Neutrophil (primary cell): ENCODE measurements around the gene NCAM2.

Experiments used
- H3K27ac ChIP-seq: fragments of 200-600 bp; sonication (generic); 2 replicates; pipeline ENCODE4 v1.5.1; 2016; ENCODE audit warnings: mild to moderate bottlenecking, moderate library complexity
- H3K27me3 ChIP-seq: fragments of 200-600 bp; sonication (generic); 2 replicates; pipeline ENCODE4 v1.6.0; 2016; ENCODE audit warnings: mild to moderate bottlenecking
- H3K36me3 ChIP-seq: fragments of 200-600 bp; sonication (generic); 2 replicates; pipeline ENCODE4 v1.5.1; 2017
- H3K4me1 ChIP-seq, 2 experiments: fragments of 200-600 bp in 1 of 2; sonication (generic) in 1 of 2; 1 replicate in 1 of 2; 2 replicates in 1 of 2; pipeline versions ENCODE4 v1.5.1 to v1.6.1; 2013 to 2016; ENCODE audit warnings: low read depth in 1 of 2, low read length in 1 of 2, mild to moderate bottlenecking in 1 of 2, moderate library complexity in 1 of 2; ENCODE audit not compliant: control insufficient read depth in 1 of 2, insufficient read depth in 1 of 2
- H3K4me3 ChIP-seq, 2 experiments: fragments of 200-600 bp in 1 of 2; sonication (generic) in 1 of 2; 1 replicate in 1 of 2; 2 replicates in 1 of 2; pipeline ENCODE4 v1.5.1; 2013 to 2016; ENCODE audit warnings: low read depth in 1 of 2, low read length in 1 of 2, mild to moderate bottlenecking in 1 of 2, moderate library complexity in 1 of 2
- H3K9me3 ChIP-seq: fragments of 200-600 bp; sonication (generic); 2 replicates; pipeline ENCODE4 v1.5.1; 2016
- TF ChIP-seq, protein P1 (sequence below): fragments of 200-600 bp; sonication (generic); IDR thresholded peaks from 2 replicates; pipeline ENCODE4 v1.5.1; 2016; ENCODE audit warnings: antibody characterized with exemption

NCAM2 gene

DNA sequence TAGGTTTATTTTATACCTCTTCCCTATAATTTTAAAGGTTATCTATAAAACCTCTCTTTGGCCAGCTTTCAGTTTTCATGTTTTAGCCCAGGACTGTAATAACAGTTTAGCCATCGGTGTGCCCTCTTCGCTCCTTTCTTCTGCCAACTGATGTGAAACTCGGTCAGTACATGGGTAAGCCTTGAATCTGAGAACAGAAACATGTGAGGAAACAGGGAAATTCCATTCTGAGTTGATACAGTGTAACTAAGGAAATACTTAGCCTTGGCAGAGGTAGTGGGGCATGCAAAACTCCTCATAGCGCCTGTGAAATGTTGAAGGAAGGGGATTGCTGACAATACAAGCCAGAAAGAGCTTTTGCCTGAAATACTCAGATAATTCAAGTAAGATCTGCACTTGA, 465.2 kb downstream of the NCAM2 start:
- Histone ChIP-seq H3K4me1 (no peaks in the 10 kb centered on the region), H3K9me3 (no peaks in the 10 kb centered on the region), H3K27me3 (no peaks in the 10 kb centered on the region), H3K27ac (no peak overlapping the region), H3K4me3 (no peak overlapping the region), H3K36me3 (no peaks in the 10 kb centered on the region)
- TF ChIP-seq, protein P1, sequence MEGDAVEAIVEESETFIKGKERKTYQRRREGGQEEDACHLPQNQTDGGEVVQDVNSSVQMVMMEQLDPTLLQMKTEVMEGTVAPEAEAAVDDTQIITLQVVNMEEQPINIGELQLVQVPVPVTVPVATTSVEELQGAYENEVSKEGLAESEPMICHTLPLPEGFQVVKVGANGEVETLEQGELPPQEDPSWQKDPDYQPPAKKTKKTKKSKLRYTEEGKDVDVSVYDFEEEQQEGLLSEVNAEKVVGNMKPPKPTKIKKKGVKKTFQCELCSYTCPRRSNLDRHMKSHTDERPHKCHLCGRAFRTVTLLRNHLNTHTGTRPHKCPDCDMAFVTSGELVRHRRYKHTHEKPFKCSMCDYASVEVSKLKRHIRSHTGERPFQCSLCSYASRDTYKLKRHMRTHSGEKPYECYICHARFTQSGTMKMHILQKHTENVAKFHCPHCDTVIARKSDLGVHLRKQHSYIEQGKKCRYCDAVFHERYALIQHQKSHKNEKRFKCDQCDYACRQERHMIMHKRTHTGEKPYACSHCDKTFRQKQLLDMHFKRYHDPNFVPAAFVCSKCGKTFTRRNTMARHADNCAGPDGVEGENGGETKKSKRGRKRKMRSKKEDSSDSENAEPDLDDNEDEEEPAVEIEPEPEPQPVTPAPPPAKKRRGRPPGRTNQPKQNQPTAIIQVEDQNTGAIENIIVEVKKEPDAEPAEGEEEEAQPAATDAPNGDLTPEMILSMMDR = no peak

DNA sequence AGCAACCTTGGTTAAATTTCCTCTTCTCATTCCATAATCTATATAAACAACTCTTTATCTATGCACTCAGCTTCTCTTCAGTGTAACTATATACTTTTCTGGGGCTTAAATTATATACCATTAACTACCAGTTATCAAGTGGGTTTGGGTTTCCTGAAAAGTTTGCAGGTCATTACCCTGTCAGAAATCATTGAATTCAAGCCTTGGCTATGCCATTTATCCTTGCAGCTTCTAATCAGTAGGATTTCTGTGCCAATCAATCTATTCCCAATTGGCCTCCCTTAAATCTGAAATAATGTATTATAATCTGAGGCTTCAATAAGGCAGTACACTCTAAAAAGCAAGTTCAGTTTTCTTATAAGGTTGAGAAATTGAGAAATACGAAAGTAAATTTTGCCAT, 466.5 kb downstream of the NCAM2 start:
- no peaks in the 10 kb centered on the region for H3K9me3 ChIP-seq
- no peak overlapping the region for H3K4me3 ChIP-seq
- no peaks in the 10 kb centered on the region for H3K36me3 ChIP-seq
- no peak overlapping the region for H3K27ac ChIP-seq
- H3K27me3 ChIP-seq = no peaks in the 10 kb centered on the region
- TF ChIP-seq, protein P1 = no peak
- no peaks in the 10 kb centered on the region for H3K4me1 ChIP-seq

DNA sequence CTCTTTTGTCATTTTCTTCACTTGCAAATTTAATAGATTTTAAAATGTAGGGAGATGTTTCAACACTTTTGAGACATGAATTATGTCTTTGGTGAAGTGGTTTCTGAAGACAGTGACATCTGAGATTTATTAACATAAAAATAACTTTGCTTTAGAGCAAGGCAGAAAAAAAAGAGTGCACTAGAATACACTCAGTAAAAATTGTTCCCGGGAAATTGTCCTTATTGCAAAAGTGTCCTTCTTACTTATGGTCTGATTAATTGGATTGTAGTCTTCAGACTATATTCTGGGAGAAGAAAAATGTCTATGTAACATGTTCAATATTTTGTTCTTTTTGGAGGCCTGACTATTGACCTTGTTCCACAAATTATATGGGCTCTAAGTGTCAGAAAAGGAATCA, 468.5 kb downstream of the NCAM2 start:
- TF ChIP-seq, protein P1 = no peak
- Histone ChIP-seq H3K27ac (no peak overlapping the region), H3K4me1 (no peaks in the 10 kb centered on the region), H3K9me3 (no peaks in the 10 kb centered on the region), H3K36me3 (no peaks in the 10 kb centered on the region), H3K4me3 (no peak overlapping the region), H3K27me3 (no peaks in the 10 kb centered on the region)

DNA sequence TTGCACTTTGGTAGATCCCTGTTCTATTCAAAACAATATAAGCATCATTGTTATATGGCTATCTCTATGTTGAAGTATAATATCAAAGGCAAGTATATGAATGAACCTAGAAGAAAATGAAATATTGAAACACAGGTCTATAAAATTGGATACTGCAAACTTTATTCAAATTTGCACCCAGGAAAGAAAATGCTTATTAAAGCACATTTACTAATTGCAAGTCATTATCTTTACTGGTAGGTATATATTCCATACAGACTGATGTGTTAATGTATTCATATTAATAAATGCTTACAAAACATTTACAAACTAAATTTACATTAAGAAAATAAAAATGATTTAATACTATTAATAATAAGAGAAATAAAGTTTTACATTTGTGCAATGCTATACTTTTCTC, 469.8 kb downstream of the NCAM2 start:
- TF ChIP-seq, protein P1 = no peak
- Histone ChIP-seq H3K4me3 (no peak overlapping the region), H3K27me3 (no peaks in the 10 kb centered on the region), H3K36me3 (no peaks in the 10 kb centered on the region), H3K27ac (no peak overlapping the region), H3K4me1 (no peaks in the 10 kb centered on the region), H3K9me3 (no peaks in the 10 kb centered on the region)

DNA sequence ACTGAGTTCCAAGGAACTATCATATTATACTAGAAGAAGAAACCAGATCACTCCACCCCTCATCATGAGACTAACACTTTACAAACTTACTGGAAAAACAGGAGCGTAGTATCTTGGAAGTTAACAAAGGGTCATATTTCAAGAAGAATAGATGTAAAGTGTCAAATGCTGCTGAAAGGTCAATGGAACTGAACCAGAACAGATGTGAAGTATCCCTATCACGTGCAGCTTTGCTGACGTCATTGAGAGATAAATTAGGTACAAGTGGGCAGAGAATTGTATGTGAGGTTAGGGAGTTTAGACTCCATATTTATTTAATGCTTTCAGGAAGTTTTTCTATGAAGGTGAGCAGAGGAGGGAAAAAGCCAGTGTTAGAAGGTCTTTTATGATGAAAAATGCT, 483.0 kb downstream of the NCAM2 start:
- Histone ChIP-seq H3K27me3 (no peaks in the 10 kb centered on the region), H3K9me3 (no peaks in the 10 kb centered on the region), H3K36me3 (no peaks in the 10 kb centered on the region), H3K27ac (no peak overlapping the region), H3K4me3 (no peak overlapping the region), H3K4me1 (no peaks in the 10 kb centered on the region)
- TF ChIP-seq, protein P1 = no peak

DNA sequence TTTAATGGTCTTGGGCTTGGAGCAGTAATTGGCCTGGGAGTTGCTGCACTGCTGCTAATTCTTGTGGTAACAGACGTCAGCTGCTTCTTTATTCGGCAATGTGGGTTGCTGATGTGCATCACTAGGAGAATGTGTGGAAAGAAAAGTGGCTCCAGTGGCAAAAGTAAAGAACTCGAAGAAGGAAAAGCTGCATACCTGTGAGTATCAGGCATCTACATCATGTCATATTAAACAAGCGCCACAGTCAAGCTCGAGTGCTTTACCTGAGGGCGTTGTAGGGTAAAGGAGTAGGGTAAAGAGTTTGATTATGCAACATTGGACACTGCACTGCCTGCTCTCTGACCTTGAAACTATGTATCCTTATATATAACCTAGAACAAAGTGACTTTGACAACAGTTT, 510.6 kb downstream of the NCAM2 start:
- no peaks in the 10 kb centered on the region for H3K36me3 ChIP-seq
- no peaks in the 10 kb centered on the region for H3K27me3 ChIP-seq
- H3K4me1 ChIP-seq = no peaks in the 10 kb centered on the region
- H3K9me3 ChIP-seq = no peaks in the 10 kb centered on the region
- no peak overlapping the region for H3K4me3 ChIP-seq
- TF ChIP-seq, protein P1 = no peak
- no peak overlapping the region for H3K27ac ChIP-seq
